GM18951 (cell line): Measurements from ENCODE around the gene C4A.
"Not testable (repeated sequence)": the region's sequence is repeated elsewhere in the genome, so short reads cannot be mapped to it uniquely, and the experiment has no call there.

ENCODE experiments used
- POLR2A ChIP-seq: IDR thresholded peaks from 4 replicates; pipeline ENCODE4 v1.6.1; 2011; ENCODE audit warnings: mild to moderate bottlenecking; ENCODE audit not compliant: insufficient read length, insufficient read depth; ENCODE audit errors: extremely low read depth
- in situ Hi-C: fragments of 300-500 bp; cut with MboI; formaldehyde crosslinking; loops from one replicate; pipeline ENCODE4 v1.12.0; 2022; ENCODE audit warnings: low sequenced_read_pairs, mixed read lengths, inconsistent platforms; ENCODE audit not compliant: unreplicated experiment

The C4A gene

GRCh38 chr6:31981744-31982143 lies at the start of gene C4A:
TSS of gene C4A (plus strand) at chr6:31982057. CDS start at chr6:31982108, 51 bp downstream.
- in situ Hi-C loops: not testable (repeated sequence)

- in situ Hi-C loops: not testable (repeated sequence)
Observed at GRCh38 chr6:31932137-31932536, 49.7 kb upstream of the C4A start.

GRCh38 chr6:31933537-31933936 lies 48.3 kb upstream of the C4A start:
- in situ Hi-C loops: no loop called here
- TF ChIP-seq POLR2A: no peak

DNA sequence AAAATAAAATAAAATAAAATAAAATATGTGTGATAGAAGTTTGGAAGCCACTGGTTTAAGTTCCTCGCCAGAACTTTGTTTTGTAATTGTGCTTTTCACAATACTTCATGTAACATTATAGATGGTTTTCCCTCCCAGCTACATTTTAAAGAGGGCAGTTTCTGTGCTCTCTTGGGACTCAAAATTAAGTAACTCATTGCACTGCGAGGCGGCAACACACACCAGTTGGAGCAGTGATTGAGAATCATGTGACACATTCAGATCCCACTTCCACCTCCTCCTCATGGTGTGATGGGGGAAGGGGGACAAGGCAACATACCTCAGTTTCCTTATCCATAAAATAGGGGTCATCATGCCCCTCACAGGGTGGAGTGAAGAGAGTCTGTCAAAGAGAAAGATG lies 46.8 kb upstream of the C4A start:
- in situ Hi-C loops: no loop called here
- no peak for TF ChIP-seq POLR2A

- no peak for TF ChIP-seq POLR2A
- in situ Hi-C loops: no loop called here
Observed at GRCh38 chr6:31935823-31936222, 46.0 kb upstream of the C4A start.

- in situ Hi-C loops: no loop called here
- no peak for TF ChIP-seq POLR2A
Observed at GRCh38 chr6:31940256-31940664, 41.6 kb upstream of the C4A start.

- in situ Hi-C loops: no loop called here
- TF ChIP-seq POLR2A: no peak
Observed at GRCh38 chr6:31943742-31944141, 38.1 kb upstream of the C4A start.

DNA sequence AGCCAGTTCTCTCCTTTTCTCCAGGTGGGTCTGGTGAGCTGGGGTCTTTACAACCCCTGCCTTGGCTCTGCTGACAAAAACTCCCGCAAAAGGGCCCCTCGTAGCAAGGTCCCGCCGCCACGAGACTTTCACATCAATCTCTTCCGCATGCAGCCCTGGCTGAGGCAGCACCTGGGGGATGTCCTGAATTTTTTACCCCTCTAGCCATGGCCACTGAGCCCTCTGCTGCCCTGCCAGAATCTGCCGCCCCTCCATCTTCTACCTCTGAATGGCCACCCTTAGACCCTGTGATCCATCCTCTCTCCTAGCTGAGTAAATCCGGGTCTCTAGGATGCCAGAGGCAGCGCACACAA lies 36.7 kb upstream of the C4A start:
- no peak for TF ChIP-seq POLR2A
- in situ Hi-C loops: no loop called here

GRCh38 chr6:31945507-31946369 lies 36.1 kb upstream of the C4A start, which contains the start of gene CFB:
TSS of gene CFB (plus strand) at chr6:31946095. CDS start at chr6:31946222, 127 bp downstream.
- in situ Hi-C loops: no loop called here
- no peak for TF ChIP-seq POLR2A

- in situ Hi-C loops: no loop called here
- no peak for TF ChIP-seq POLR2A
Observed at GRCh38 chr6:31946370-31946885, 35.4 kb upstream of the C4A start.

- no peak for TF ChIP-seq POLR2A
- in situ Hi-C loops: no loop called here
Observed at GRCh38 chr6:31947070-31947675, 34.7 kb upstream of the C4A start.

DNA sequence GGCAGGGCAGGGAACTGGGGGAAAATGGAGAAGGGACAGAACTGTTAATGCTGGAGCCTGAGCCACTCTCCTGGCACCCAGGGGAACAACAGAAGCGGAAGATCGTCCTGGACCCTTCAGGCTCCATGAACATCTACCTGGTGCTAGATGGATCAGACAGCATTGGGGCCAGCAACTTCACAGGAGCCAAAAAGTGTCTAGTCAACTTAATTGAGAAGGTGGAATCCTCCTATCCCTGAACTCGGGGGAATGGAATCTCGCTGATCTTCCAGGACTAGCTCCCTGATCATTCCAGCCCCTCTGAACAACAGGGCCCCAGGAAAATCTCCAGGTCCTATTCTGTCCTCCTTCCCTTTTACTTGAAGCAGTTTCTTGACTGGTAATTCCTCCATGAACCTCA lies 34.0 kb upstream of the C4A start:
- in situ Hi-C loops: no loop called here

GRCh38 chr6:31948306-31948705 lies 33.6 kb upstream of the C4A start:
- in situ Hi-C loops: no loop called here
- TF ChIP-seq POLR2A: no peak

More for the DNA sequence above, 34.0 kb upstream of the C4A start:
- no peak for TF ChIP-seq POLR2A
